Cardiac muscle cell (in vitro differentiated cells and primary cell): Measurements from ENCODE around the gene ZNF728. TPM values are rescaled to one million over a fixed set of nuclear protein-coding genes. Genes with fewer than 3 reads are reported as not detected.

Experiments used
- DNase-seq, 2 donors: peaks; one replicate each; pipeline versions ENCODE4 v3.0.0 to v3.0.0-alpha.2; 2010 to 2017; ENCODE audit warnings: low read depth in 1 of 2, low spot score in 1 of 2
- H3K27ac ChIP-seq: fragments of 200-600 bp; sonication (generic); 2 replicates; pipeline ENCODE4 v1.5.1; 2016
- H3K27me3 ChIP-seq: fragments of 200-600 bp; sonication (generic); 2 replicates; pipeline ENCODE4 v1.6.0; 2016; ENCODE audit warnings: control low read depth
- H3K36me3 ChIP-seq: fragments of 200-600 bp; sonication (generic); 2 replicates; pipeline ENCODE4 v1.5.1; 2016; ENCODE audit warnings: control low read depth
- H3K4me1 ChIP-seq: fragments of 200-600 bp; sonication (generic); 2 replicates; pipeline ENCODE4 v1.8.1; 2017; ENCODE audit warnings: low read depth, mild to moderate bottlenecking, mixed run types
- H3K4me3 ChIP-seq: fragments of 200-600 bp; sonication (generic); 2 replicates; pipeline ENCODE4 v1.5.1; 2016; ENCODE audit warnings: mild to moderate bottlenecking
- H3K9me3 ChIP-seq: fragments of 200-600 bp; sonication (generic); 2 replicates; pipeline ENCODE4 v1.5.1; 2017; ENCODE audit warnings: low read depth, mild to moderate bottlenecking, control low read depth
- polyA plus RNA-seq: library from polyadenylated mRNA; unstranded; fragments of >200 nt; fragmentation: Nextera tagmentation; extraction: Ambion mirVana; gene quantifications from 2 replicates; pipeline ENCODE4 v1.2.1, GENCODE V29; 2016
- total RNA-seq: library from RNA; depleted of rRNA; stranded (reverse); fragments of >200 nt; gene quantifications from 2 replicates; pipeline ENCODE4 v1.2.3, GENCODE V29; 2016
- TF ChIP-seq, protein P1 (sequence below): IDR thresholded peaks from 2 replicates; pipeline ENCODE4 v1.5.1; 2012; ENCODE audit warnings: low read depth, mild to moderate bottlenecking, low read length

Gene ZNF728
- total RNA-seq: not detected in 2 replicates
- polyA plus RNA-seq: not detected in 2 replicates

DNA sequence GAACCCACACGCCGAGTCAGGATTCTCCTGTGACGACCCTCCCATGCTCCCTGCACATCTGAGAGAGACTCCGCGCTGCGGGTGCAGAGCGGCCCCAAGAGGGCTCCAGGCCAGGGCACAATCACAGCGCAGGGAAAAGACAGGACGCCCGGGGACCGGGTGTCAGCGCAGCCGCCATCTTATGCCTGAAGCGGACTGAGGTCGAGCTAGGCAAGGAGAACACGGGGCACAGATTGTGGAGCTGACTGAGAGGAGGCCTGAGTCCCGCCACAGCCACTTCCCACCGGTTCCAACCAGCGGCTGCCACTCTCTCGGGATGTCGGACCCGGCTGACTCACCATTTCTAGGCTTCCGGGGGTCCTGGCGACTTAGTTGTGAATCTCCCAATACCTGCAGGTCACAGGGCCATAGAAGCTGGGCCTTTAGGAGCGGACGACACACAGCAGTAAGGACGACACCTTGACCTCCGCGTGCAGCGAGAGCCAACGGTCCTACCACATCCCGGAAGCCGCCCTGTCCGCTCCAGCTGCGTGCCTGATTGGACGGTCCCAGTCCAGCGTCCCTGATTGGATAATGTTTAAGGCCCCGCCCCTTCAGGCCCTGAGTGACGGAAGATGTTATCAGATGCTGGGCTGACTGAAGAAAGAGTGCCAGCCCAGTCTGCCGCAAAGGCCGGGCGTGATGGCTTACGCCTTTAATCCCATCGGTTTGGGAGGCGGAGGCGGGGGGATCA, at the start of gene ZNF728:
Gene ZNF728, minus strand, starts transcription at position 487 of the 733 bp plus-strand sequence. Its CDS starts 146 bp downstream, at position 341.
- Histone ChIP-seq H3K27me3 (no peaks in the 10 kb centered on the region), H3K4me1 (no peaks in the 10 kb centered on the region), H3K9me3 (no peaks in the 10 kb centered on the region), H3K27ac (no peak within 1 kb of the TSS), H3K4me3 (no peak within 1 kb of the TSS), H3K36me3 (no peaks in the 10 kb centered on the region)
- TF ChIP-seq, protein P1, sequence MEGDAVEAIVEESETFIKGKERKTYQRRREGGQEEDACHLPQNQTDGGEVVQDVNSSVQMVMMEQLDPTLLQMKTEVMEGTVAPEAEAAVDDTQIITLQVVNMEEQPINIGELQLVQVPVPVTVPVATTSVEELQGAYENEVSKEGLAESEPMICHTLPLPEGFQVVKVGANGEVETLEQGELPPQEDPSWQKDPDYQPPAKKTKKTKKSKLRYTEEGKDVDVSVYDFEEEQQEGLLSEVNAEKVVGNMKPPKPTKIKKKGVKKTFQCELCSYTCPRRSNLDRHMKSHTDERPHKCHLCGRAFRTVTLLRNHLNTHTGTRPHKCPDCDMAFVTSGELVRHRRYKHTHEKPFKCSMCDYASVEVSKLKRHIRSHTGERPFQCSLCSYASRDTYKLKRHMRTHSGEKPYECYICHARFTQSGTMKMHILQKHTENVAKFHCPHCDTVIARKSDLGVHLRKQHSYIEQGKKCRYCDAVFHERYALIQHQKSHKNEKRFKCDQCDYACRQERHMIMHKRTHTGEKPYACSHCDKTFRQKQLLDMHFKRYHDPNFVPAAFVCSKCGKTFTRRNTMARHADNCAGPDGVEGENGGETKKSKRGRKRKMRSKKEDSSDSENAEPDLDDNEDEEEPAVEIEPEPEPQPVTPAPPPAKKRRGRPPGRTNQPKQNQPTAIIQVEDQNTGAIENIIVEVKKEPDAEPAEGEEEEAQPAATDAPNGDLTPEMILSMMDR: no peak
- DNase-seq: peak in 1 of 2 donors; percentile 3

DNA sequence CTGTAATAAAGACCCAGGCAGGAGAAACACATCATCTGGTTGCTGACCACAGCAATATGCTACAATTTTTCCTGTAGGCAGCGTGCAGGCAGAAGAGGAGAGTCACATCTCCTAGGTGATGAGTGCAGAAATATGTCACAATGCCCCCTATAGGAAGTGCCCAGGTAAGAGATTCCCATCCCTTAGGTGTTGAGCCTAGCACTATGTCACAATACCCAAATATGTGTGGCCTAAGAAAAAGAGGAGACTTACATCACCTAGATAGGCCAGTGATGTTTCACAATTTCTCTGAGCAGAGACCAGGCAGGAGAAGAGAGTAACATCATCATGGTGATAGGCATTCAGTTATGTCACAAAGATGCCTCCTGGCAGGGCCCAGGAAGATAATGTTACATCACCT, 49.4 kb upstream of the ZNF728 start:
- Histone ChIP-seq H3K27me3 (no peaks in the 10 kb centered on the region), H3K4me3 (no peak overlapping the region), H3K9me3 (no peaks in the 10 kb centered on the region), H3K4me1 (no peaks in the 10 kb centered on the region), H3K27ac (no peak overlapping the region), H3K36me3 (no peaks in the 10 kb centered on the region)
- TF ChIP-seq, protein P1: no peak
- no peak for DNase-seq

DNA sequence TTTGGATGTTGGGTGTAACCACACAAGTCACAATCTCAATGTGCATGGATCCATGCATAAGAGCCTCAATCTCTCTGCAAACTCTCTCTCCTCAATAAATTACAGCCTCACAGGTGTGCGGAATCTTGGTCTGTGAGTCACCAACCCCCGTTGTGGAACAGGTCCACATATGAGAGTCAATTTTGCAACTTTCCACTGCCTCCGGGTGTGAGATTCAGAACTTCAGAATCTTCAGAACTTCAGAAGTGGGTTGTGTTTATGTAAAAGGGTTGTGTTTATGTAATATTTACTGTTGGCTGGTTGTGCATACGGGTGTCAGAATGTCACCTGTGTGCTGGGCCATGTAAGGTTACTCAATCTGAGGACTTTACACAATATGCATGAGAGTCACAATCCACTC, 46.3 kb upstream of the ZNF728 start:
- Histone ChIP-seq H3K4me3 (no peak overlapping the region), H3K4me1 (no peaks in the 10 kb centered on the region), H3K27me3 (no peaks in the 10 kb centered on the region), H3K27ac (no peak overlapping the region), H3K36me3 (no peaks in the 10 kb centered on the region), H3K9me3 (no peaks in the 10 kb centered on the region)
- TF ChIP-seq, protein P1: no peak
- no peak for DNase-seq

DNA sequence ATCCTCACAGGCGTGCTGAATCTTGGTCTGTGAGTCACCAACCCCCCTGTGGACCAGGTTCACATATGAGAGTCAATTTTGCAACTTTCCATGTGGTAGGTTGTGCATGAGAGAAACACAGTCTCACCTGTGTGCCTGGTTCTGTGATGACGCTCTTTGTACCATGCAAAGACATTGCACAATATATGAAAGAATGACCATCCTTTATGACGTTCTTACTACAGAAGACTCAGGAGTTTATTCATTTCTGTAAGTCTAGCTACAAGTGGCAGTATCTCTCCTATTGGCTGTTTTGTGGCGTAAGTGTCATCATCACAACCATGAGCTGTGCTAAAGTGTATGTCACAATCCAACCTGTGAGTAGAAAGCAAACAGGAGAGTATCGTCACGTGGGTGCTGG, 43.8 kb upstream of the ZNF728 start:
- Histone ChIP-seq H3K27ac (no peak overlapping the region), H3K27me3 (no peaks in the 10 kb centered on the region), H3K4me3 (no peak overlapping the region), H3K4me1 (no peaks in the 10 kb centered on the region), H3K9me3 (no peaks in the 10 kb centered on the region), H3K36me3 (no peaks in the 10 kb centered on the region)
- TF ChIP-seq, protein P1: no peak
- no peak for DNase-seq

DNA sequence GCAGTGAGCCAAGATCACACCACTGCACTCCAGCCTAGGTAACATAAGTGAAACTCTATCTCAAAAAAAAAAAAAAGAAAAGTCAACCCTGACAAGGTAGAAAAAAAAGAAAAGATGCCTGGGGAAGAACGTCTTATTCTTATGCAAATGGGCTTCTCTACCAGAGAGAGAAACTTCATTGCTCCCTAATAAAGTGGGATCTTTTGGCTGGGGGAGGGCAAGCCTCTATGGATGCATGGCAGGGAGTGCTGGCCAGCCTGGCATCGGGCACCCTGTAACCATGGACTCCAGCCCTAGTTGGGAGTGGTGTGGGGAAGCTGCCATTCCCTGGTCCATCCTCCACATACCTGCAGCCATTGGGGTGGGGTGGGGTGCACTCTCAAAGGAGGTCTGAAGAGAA, 30.7 kb upstream of the ZNF728 start:
- Histone ChIP-seq H3K36me3 (no peaks in the 10 kb centered on the region), H3K27me3 (no peaks in the 10 kb centered on the region), H3K4me3 (no peak overlapping the region), H3K9me3 (no peaks in the 10 kb centered on the region), H3K27ac (no peak overlapping the region), H3K4me1 (no peaks in the 10 kb centered on the region)
- TF ChIP-seq, protein P1: no peak
- DNase-seq: no peak
